DOHH2 (cell line): ENCODE data around the gene DCAF16.

Experiments
- CTCF ChIP-seq: fragments of 200-600 bp; sonication (generic); IDR thresholded peaks from one replicate; pipeline ENCODE4 v1.5.1; 2014; ENCODE audit warnings: antibody characterized with exemption, mild to moderate bottlenecking, low read depth, low read length; ENCODE audit not compliant: poor library complexity, severe bottlenecking
- EZH2phosphoT487 ChIP-seq: fragments of 200-600 bp; sonication (generic); IDR thresholded peaks from 2 replicates; pipeline ENCODE4 v1.6.1; 2017; ENCODE audit warnings: borderline replicate concordance, mild to moderate bottlenecking, antibody characterized with exemption, low read length, moderate library complexity, mixed read lengths

GRCh38 chr4:17773135-17773698, 37.3 kb downstream of the DCAF16 start:
- TF ChIP-seq CTCF (no peak), EZH2phosphoT487 (no peak)
